GM23338 (cell line): Measurements from ENCODE around the gene ARRDC5.

Experiments
- CREB1 ChIP-seq: fragments of 250-450 bp; sonication (Bioruptor Pico); IDR thresholded peaks from 2 replicates; pipeline ENCODE4 v1.5.0; 2020; ENCODE audit warnings: low read depth, mild to moderate bottlenecking, moderate library complexity
- CTCF ChIP-seq, 2 experiments: fragments of 200-600 bp in 1 of 2; sonication (generic) in 1 of 2; conservative IDR thresholded peaks; 2 replicates each; pipeline versions ENCODE4 v1.5.1 to v1.6.1; 2016 to 2017; ENCODE audit warnings: antibody characterized with exemption in 2 of 2, low read depth in 2 of 2, mild to moderate bottlenecking in 2 of 2, moderate library complexity in 1 of 2
- ETS1 ChIP-seq: IDR thresholded peaks from 2 replicates; pipeline ENCODE4 v1.6.1; 2016; ENCODE audit warnings: antibody characterized with exemption
- EZH2 ChIP-seq: fragments of 200-600 bp; sonication (generic); IDR thresholded peaks from one replicate; pipeline ENCODE4 v1.8.0; 2017; ENCODE audit warnings: antibody characterized with exemption, mild to moderate bottlenecking, low read depth; ENCODE audit not compliant: unreplicated experiment
- EZH2phosphoT487 ChIP-seq: fragments of 200-600 bp; sonication (generic); IDR thresholded peaks from one replicate; pipeline ENCODE4 v1.8.1; 2018; ENCODE audit warnings: antibody characterized with exemption; ENCODE audit not compliant: unreplicated experiment
- JUNB ChIP-seq: IDR thresholded peaks from one replicate; pipeline ENCODE4 v1.6.1; 2016; ENCODE audit warnings: antibody characterized with exemption; ENCODE audit not compliant: unreplicated experiment
- NANOG ChIP-seq: IDR thresholded peaks from 2 replicates; pipeline ENCODE4 v1.6.1; 2016; ENCODE audit warnings: antibody characterized with exemption, borderline replicate concordance
- POLR2AphosphoS5 ChIP-seq: IDR thresholded peaks from 2 replicates; pipeline ENCODE4 v1.6.1; 2016; ENCODE audit warnings: antibody characterized with exemption, low read depth
- REST ChIP-seq: IDR thresholded peaks from one replicate; pipeline ENCODE4 v1.6.1; 2018; ENCODE audit warnings: antibody characterized with exemption; ENCODE audit not compliant: unreplicated experiment
- STAT1 ChIP-seq: IDR thresholded peaks from one replicate; pipeline ENCODE4 v1.6.1; 2016; ENCODE audit warnings: antibody characterized with exemption; ENCODE audit not compliant: unreplicated experiment
- ZNF462 ChIP-seq: fragments of 250-450 bp; sonication (Bioruptor Pico); IDR thresholded peaks from 2 replicates; pipeline ENCODE4 v1.5.0; 2020; ENCODE audit warnings: mild to moderate bottlenecking, moderate library complexity

- TF ChIP-seq EZH2: no peak
- no peak for TF ChIP-seq CTCF (conservative IDR thresholded peaks at IDR 0.05; ENCODE audit: low read depth in 2 of 2)
- no peak for TF ChIP-seq JUNB
- no peak for TF ChIP-seq ETS1
- no peak for TF ChIP-seq POLR2AphosphoS5
- no peak for TF ChIP-seq REST
- TF ChIP-seq EZH2phosphoT487: no peak
- no peak for TF ChIP-seq ZNF462 (CRISPR knock-in tag)
- TF ChIP-seq CREB1 (CRISPR knock-in tag): no peak
- no peak for TF ChIP-seq NANOG
- TF ChIP-seq STAT1: no peak
These were observed 30.0 kb upstream of the ARRDC5 start for GRCh38 chr19:4932711-4933110.
